Measurements from ENCODE around the gene MAP3K21.

MAP3K21 gene

GRCh38 chr1:233390842-233391737 lies 63.6 kb downstream of the MAP3K21 start:
- no peak for DNase-seq

- no peak for DNase-seq
Measured at GRCh38 chr1:233393084-233393840, 65.7 kb downstream of the MAP3K21 start.

- DNase-seq, result no peak
Measured at GRCh38 chr1:233393926-233394680, 66.6 kb downstream of the MAP3K21 start.

GRCh38 chr1:233394860-233395717 lies 67.6 kb downstream of the MAP3K21 start:
- DNase-seq, result peak in 3 of 6 experiments; percentile 3 to 28 (median 27)

GRCh38 chr1:233395863-233396646 lies 68.5 kb downstream of the MAP3K21 start:
- no peak for DNase-seq

GRCh38 chr1:233406339-233406960 lies 78.9 kb downstream of the MAP3K21 start:
- no peak for DNase-seq

- no peak for DNase-seq
Measured at GRCh38 chr1:233406994-233407631, 79.6 kb downstream of the MAP3K21 start.

GRCh38 chr1:233409540-233409939 lies 82.0 kb downstream of the MAP3K21 start:
- DNase-seq, result no peak

- no peak for DNase-seq
Measured at GRCh38 chr1:233410906-233411305, 83.4 kb downstream of the MAP3K21 start.

- no peak for DNase-seq
Measured at GRCh38 chr1:233412812-233413211, 85.3 kb downstream of the MAP3K21 start.

GRCh38 chr1:233421293-233421692 lies 93.8 kb downstream of the MAP3K21 start:
- no peak for DNase-seq

GRCh38 chr1:233424779-233425178 lies 97.3 kb downstream of the MAP3K21 start:
- no peak for DNase-seq

GRCh38 chr1:233427907-233428306 lies 100.4 kb downstream of the MAP3K21 start:
- DNase-seq, result no peak

- no peak for DNase-seq
Measured at GRCh38 chr1:233431753-233432403, 104.4 kb downstream of the MAP3K21 start.

- DNase-seq, result no peak
Measured at GRCh38 chr1:233432916-233433315, 105.4 kb downstream of the MAP3K21 start.

- DNase-seq, result no peak
Measured at GRCh38 chr1:233433436-233434210, 106.1 kb downstream of the MAP3K21 start.
